Measurements from ENCODE around the gene LIN52.

LIN52 gene

GRCh38 chr14:74062809-74063150 lies 22.0 kb upstream of the LIN52 start:
- H3K4me1 ChIP-seq (ENCODE audit: low read length): no peaks in the 10 kb centered on the region
- H3K4me2 ChIP-seq (ENCODE audit: low read depth, low read length): no peak overlapping the region
- H4K20me1 ChIP-seq (ENCODE audit: insufficient read depth, low read length): no peaks in the 10 kb centered on the region
- no peaks in the 10 kb centered on the region for H3K27me3 ChIP-seq (replicated peaks; ENCODE audit: insufficient read depth, low read length)
- H3K79me2 ChIP-seq (ENCODE audit: low read length): no peaks in the 10 kb centered on the region
- DNase-seq: no peak
- H3K4me3 ChIP-seq (ENCODE audit: low read length): no peak overlapping the region
- no peaks in the 10 kb centered on the region for H3K36me3 ChIP-seq (replicated peaks; ENCODE audit: insufficient read depth, low read length)
- H3K9me3 ChIP-seq (replicated peaks; ENCODE audit: insufficient read depth, low read length): no peaks in the 10 kb centered on the region
- no peak overlapping the region for H2AFZ ChIP-seq (ENCODE audit: low read length)
- H3K9me2 ChIP-seq (replicated peaks; ENCODE audit: insufficient read depth, low read length): no peaks in the 10 kb centered on the region
- H3K9ac ChIP-seq (ENCODE audit: low read length): no peak overlapping the region
- H3K27ac ChIP-seq (ENCODE audit: low read length): no peak overlapping the region
- no peaks in the 10 kb centered on the region for H3F3A ChIP-seq (ENCODE audit: insufficient read depth, low read length)
- TF ChIP-seq CTCF (IDR thresholded peaks at IDR 0.05; ENCODE audit: low read length) (no peak), EZH2 (optimal IDR thresholded peaks at IDR 0.05; ENCODE audit: low read depth, low read length) (no peak), EZH2phosphoT487 (IDR thresholded peaks at IDR 0.05; ENCODE audit: low read length) (no peak)

DNA sequence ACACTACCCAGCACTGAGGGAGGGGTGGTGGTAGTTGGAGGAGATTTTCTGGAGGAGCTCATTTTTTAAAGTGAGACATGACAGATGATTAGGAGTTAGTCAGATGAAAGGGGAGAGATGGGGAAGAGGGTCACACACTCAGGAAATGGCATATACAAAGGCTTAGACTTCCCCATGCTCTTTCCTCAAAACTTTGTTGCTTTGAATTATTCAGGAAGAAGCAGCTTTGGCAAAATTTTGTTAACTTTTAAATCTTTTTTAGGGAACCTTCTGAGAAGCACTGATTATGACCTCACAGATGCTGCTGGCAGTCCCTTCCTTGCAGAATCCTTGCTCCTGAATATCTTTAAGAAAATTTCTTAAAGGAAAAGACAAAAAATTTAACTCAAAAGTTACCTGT lies 20.3 kb upstream of the LIN52 start:
- no peak overlapping the region for H3K27ac ChIP-seq (ENCODE audit: low read length)

GRCh38 chr14:74064883-74065282 lies 19.9 kb upstream of the LIN52 start:
- TF ChIP-seq CTCF (IDR thresholded peaks at IDR 0.05; ENCODE audit: low read length) (no peak), EZH2phosphoT487 (IDR thresholded peaks at IDR 0.05; ENCODE audit: low read length) (no peak), EZH2 (optimal IDR thresholded peaks at IDR 0.05; ENCODE audit: low read depth, low read length) (no peak)
- no peak overlapping the region for H3K4me3 ChIP-seq (ENCODE audit: low read length)
- no peaks in the 10 kb centered on the region for H3K27me3 ChIP-seq (replicated peaks; ENCODE audit: insufficient read depth, low read length)
- no peaks in the 10 kb centered on the region for H3K36me3 ChIP-seq (replicated peaks; ENCODE audit: insufficient read depth, low read length)
- H4K20me1 ChIP-seq (ENCODE audit: insufficient read depth, low read length): no peaks in the 10 kb centered on the region
- H3K27ac ChIP-seq (ENCODE audit: low read length): no peak overlapping the region
- no peak for DNase-seq
- H3F3A ChIP-seq (ENCODE audit: insufficient read depth, low read length): no peaks in the 10 kb centered on the region
- H3K9ac ChIP-seq (ENCODE audit: low read length): no peak overlapping the region
- no peak overlapping the region for H2AFZ ChIP-seq (ENCODE audit: low read length)
- H3K9me2 ChIP-seq (replicated peaks; ENCODE audit: insufficient read depth, low read length): no peaks in the 10 kb centered on the region
- no peak overlapping the region for H3K4me2 ChIP-seq (ENCODE audit: low read depth, low read length)
- no peaks in the 10 kb centered on the region for H3K79me2 ChIP-seq (ENCODE audit: low read length)
- no peaks in the 10 kb centered on the region for H3K9me3 ChIP-seq (replicated peaks; ENCODE audit: insufficient read depth, low read length)
- H3K4me1 ChIP-seq (ENCODE audit: low read length): no peaks in the 10 kb centered on the region

More for the DNA sequence above, 20.3 kb upstream of the LIN52 start:
- Histone ChIP-seq H3K79me2 (ENCODE audit: low read length) (no peaks in the 10 kb centered on the region), H3K36me3 (replicated peaks; ENCODE audit: insufficient read depth, low read length) (no peaks in the 10 kb centered on the region), H2AFZ (ENCODE audit: low read length) (no peak overlapping the region), H4K20me1 (ENCODE audit: insufficient read depth, low read length) (no peaks in the 10 kb centered on the region), H3K27me3 (replicated peaks; ENCODE audit: insufficient read depth, low read length) (no peaks in the 10 kb centered on the region), H3K4me3 (ENCODE audit: low read length) (no peak overlapping the region), H3K9ac (ENCODE audit: low read length) (no peak overlapping the region), H3F3A (ENCODE audit: insufficient read depth, low read length) (no peaks in the 10 kb centered on the region), H3K4me2 (ENCODE audit: low read depth, low read length) (no peak overlapping the region), H3K9me2 (replicated peaks; ENCODE audit: insufficient read depth, low read length) (no peaks in the 10 kb centered on the region), H3K9me3 (replicated peaks; ENCODE audit: insufficient read depth, low read length) (no peaks in the 10 kb centered on the region), H3K4me1 (ENCODE audit: low read length) (no peaks in the 10 kb centered on the region)
- TF ChIP-seq EZH2phosphoT487 (IDR thresholded peaks at IDR 0.05; ENCODE audit: low read length) (no peak), EZH2 (optimal IDR thresholded peaks at IDR 0.05; ENCODE audit: low read depth, low read length) (no peak)
- no peak for DNase-seq

- Histone ChIP-seq H3K27ac (ENCODE audit: low read length) (no peak overlapping the region), H3K9me2 (replicated peaks; ENCODE audit: insufficient read depth, low read length) (no peaks in the 10 kb centered on the region), H3K4me1 (ENCODE audit: low read length) (no peaks in the 10 kb centered on the region), H3K4me3 (ENCODE audit: low read length) (no peak overlapping the region), H2AFZ (ENCODE audit: low read length) (no peak overlapping the region), H3K9ac (ENCODE audit: low read length) (no peak overlapping the region), H3K4me2 (ENCODE audit: low read depth, low read length) (no peak overlapping the region), H3K79me2 (ENCODE audit: low read length) (no peaks in the 10 kb centered on the region), H4K20me1 (ENCODE audit: insufficient read depth, low read length) (no peaks in the 10 kb centered on the region), H3K9me3 (replicated peaks; ENCODE audit: insufficient read depth, low read length) (no peaks in the 10 kb centered on the region), H3F3A (ENCODE audit: insufficient read depth, low read length) (no peaks in the 10 kb centered on the region), H3K36me3 (replicated peaks; ENCODE audit: insufficient read depth, low read length) (no peaks in the 10 kb centered on the region), H3K27me3 (replicated peaks; ENCODE audit: insufficient read depth, low read length) (no peaks in the 10 kb centered on the region)
- no peak for TF ChIP-seq EZH2 (optimal IDR thresholded peaks at IDR 0.05; ENCODE audit: low read depth, low read length)
- no peak for TF ChIP-seq CTCF (IDR thresholded peaks at IDR 0.05; ENCODE audit: low read length)
- no peak for TF ChIP-seq EZH2phosphoT487 (IDR thresholded peaks at IDR 0.05; ENCODE audit: low read length)
- no peak for DNase-seq
These were observed 18.8 kb upstream of the LIN52 start for GRCh38 chr14:74065746-74066575.

All from MM.1S (cell line).